CD4-positive, alpha-beta T cell treated with Interleukin-4 for 4 hours (primary cell): ENCODE results near the gene APCDD1.
"Not testable (repeated sequence)": the region's sequence is repeated elsewhere in the genome, so short reads cannot be mapped to it uniquely, and the experiment has no call there.

Experiments used
- DNase-seq: peaks from one replicate; pipeline ENCODE4 v3.0.0-alpha.2; 2020

The APCDD1 gene

DNA sequence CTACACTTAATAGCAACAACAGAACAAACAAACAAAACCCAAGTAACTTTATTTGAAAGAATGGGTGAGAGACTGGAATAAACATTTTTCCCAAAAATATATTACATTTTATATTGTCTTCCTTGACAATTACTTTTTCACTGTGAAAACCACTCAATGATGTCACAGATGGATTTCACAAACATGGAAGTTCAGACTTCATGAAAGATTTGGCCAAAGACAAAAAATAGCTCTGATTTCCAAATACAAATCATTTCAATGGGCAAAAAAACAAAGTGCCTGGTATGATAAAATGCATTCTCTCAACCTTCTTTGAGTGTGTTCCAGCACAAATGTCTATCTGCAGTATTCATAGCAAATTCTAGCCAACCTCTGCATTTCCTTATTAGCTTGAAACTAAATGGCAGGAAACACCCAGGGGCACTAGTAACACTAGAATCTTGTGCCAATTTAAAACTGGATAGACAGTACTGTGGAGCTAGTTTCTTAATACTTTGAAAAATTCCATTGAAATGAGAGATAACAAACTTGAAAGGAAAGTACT is 42.8 kb downstream of the APCDD1 start:
- DNase-seq = no peak

DNA sequence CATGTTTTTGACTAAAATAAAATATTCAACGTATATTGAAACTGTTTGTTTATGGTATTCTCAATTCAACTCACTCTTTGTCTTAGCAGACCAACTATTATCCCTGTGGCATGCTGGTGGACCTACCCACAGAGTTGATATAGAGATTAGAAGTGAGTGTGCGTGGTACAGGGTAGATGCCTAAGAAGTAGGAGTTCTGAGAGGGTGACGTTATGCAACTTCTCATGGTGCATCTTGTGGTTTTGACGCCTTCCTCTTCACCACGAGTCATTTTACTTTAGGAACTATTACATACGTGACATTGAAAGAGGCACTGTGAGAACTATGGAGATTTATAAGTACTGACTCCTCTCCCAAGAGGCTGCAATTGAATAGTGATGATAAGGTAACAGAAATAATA is 44.8 kb downstream of the APCDD1 start:
- DNase-seq = no peak

DNA sequence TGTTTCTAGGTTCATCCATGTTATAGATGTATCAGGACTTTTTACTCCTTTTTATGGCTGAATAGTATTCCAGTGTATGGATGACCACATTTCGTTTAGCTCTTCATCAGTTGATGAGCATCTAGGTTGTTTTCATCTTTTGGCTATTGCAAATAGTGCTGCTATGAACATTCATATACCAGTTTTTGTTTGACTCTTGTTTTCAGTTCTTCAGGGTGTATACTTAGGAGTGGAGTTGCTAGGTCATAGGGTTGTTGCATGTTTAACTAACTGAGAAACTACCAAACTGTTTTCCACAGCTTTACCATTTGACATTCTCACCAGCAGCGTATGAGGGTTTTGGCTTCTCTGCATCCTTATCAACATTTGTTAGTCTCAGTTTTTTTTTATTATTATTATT is 45.6 kb downstream of the APCDD1 start:
- DNase-seq = no peak

DNA sequence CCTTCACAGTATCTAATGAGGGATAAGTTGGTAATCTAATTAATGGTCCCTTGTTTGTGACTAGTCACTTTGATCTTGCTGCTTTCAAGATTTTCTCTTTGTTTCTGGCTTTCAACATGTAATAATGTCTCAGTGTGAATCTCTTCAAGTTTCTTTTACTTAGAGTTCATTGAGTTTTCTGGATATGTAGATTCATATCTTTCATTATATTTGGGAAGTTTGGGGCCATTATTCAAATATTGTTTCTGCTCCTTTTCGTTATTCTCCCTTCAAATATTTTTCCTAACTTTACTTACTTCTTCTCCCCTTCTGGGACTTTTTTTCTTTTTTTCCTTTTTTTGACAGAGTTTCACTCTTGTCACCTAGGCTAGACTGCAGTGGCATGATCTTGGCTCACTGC is 50.3 kb downstream of the APCDD1 start:
- no peak for DNase-seq

DNA sequence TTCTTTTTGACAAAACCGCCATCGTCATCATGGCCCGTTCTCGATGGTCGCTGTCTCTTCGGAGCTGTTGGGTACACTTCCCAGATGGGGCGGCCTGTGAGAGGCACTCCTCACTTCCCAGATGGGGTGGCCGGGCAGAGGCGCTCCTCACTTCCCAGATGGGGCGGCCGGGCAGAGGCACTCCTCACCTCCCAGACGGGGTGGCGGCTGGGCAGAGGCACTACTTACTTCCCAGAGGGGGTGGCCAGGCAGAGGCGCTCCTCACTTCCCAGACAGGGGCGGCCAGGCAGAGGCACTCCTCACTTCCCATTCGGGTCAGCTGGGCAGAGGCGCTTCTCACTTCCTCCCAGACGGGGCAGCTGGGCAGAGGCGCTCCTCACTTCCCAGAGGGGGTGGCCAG is 51.5 kb downstream of the APCDD1 start:
- not testable (repeated sequence) for DNase-seq

DNA sequence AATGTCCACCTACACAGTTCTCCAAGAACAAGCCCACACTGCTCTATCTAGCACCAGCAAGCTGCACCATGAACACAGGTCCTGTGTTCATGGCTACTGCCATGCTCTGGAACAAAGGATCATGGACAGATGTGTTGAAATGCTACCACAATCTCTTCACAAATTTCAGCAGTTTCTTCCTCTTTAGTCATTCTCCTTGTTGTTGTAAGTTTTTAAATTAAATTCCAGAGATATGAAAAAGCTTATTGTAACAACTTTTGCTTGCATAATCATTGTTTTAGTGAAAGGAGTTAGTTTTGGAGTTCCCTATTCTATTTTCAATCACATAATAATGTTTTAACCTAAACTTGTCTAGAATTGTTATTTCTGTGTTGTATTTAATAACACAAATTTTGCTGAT is 54.2 kb downstream of the APCDD1 start:
- no peak for DNase-seq

DNA sequence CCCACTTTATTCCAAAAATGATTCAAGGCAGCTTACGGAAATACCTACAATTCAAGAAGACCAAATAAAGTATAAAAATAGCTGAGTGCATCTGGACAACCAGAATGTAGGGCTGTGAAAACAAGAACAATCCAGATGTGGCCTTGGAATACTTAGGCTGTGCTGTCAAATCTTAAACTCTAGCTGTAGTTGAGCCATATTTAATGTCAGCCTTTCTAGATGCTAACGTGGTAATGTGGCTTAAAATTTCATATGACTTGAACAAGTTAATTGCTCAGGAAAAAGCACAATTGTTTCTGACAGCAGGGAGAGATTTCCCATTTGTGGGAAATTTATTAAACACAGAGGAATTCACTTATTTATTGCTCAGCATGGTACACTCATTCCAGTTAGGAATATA is 56.8 kb downstream of the APCDD1 start:
- no peak for DNase-seq

DNA sequence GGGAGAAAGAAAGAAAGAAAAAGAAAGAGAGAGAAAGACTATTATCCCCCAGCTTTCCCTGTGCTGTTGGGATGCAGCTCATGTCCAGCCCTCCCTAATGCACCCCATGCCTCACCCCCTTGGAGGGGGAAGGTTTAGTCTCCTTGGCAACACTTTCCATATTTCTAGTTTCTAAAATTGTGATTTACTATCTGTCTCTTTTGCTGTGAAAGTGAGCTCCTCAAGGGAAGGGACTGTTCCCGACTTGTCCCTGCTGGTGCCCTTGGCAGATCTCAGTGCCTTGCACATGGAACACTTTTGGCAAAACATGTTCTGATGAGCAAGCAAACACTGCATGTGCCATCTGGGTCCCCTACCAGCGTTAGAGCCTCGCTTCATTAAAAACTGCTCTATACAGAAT is 59.6 kb downstream of the APCDD1 start:
- DNase-seq = no peak

DNA sequence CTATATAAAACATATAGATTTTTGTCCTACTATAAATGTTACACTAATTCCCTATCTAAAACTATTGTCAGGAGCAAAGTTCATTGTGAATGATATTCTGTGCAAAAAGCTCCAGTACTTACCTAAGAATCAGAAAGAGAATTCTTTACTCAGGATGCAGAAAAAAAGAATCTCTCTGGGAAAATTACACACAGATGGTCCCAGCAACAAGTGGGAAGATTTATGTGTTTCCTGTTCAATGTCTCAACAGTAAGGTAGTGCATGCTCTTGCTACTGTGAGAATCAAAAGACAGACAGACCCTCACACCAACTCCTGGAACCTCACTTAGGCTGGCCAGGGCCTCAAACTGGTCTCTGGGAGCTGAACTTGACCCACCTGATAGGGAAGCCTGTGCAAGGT is 60.2 kb downstream of the APCDD1 start:
- DNase-seq = no peak

DNA sequence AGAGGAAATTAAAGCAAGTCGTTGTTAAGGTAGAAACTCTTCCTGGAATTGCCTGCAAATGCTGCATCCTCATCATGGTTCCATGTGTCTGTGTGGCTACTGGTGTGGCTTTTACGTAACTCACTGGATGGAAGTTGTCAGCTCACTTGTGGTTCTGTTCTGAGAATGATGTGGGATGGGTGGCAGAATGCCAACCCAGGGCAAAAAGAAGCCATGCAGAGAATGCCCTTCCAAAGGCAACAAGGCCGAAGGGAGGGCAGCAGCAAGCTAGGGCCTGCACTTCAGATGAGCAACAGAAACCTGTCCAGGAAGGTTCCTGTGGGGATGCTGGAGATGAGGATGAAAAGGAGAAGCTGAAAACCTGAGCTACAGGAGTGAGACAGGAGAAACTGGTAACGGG is 61.0 kb downstream of the APCDD1 start:
- DNase-seq = no peak

DNA sequence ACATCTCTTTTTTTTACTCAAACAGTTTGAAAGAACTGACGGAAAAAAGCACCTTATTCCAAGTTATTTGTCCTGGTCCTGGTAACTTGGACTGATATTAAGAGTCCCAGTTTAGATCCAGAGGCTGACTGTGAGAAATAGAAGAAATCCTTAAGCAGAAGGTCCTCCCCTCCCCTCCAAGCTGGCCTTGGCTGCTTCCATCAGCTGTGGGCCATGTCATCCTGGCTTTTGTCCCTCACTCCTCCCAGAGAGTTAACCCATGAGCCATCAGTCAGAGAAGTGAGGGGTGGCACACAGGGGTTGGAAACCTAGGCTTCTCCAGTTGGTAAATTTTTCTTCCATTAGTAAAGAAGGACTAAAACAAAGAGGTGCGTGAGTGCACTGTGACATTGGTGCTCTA is 61.6 kb downstream of the APCDD1 start:
- no peak for DNase-seq

DNA sequence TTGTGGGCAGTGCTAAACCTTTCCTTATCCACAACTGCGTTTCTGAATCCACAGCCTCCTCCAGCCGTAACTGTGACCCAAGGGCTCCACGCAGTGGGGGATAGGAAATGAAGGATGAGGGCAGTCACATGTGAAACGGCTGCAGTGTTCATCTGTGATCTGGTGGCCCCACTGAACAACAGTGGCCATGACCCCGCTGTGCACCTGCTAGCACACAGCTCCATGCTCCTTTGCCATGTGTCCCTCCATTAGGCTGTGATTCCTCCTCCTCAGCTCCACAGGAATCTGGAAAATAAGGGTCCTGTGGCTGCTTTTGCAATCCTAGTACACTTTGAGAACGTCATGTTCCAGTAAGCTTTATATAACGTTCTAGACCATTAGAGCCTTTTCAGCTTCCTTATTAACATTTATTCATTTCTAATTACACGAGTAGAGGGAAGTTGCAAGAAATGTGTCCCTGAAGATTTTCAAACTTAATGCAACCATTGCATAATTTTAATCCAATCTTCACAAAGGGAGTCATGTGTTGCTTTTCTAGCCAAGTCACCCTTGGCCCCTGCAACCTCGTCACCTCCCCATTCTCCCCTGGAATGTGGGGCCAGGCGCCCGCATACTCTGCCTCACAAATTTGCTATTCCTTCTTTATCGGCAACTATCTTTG is 64.3 kb downstream of the APCDD1 start:
- DNase-seq = no peak

DNA sequence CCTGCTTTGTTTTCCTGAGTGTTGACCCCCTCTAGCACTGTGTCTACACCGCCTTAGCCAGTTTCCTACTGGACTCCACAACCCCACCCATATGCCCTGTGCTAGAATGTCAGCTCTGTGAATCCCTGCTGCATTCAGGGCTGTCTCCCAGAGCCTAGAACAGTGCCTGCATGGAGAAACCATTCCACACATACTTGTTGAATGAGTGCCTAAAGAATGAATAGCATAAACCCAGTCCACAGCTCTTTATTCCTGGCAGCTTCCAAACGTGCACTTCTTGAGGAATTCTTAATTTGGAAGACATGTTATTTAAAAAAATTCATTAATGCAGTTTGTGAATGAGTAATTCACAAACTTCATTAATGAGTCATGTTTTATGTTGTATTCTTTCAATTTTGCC is 64.9 kb downstream of the APCDD1 start:
- no peak for DNase-seq

DNA sequence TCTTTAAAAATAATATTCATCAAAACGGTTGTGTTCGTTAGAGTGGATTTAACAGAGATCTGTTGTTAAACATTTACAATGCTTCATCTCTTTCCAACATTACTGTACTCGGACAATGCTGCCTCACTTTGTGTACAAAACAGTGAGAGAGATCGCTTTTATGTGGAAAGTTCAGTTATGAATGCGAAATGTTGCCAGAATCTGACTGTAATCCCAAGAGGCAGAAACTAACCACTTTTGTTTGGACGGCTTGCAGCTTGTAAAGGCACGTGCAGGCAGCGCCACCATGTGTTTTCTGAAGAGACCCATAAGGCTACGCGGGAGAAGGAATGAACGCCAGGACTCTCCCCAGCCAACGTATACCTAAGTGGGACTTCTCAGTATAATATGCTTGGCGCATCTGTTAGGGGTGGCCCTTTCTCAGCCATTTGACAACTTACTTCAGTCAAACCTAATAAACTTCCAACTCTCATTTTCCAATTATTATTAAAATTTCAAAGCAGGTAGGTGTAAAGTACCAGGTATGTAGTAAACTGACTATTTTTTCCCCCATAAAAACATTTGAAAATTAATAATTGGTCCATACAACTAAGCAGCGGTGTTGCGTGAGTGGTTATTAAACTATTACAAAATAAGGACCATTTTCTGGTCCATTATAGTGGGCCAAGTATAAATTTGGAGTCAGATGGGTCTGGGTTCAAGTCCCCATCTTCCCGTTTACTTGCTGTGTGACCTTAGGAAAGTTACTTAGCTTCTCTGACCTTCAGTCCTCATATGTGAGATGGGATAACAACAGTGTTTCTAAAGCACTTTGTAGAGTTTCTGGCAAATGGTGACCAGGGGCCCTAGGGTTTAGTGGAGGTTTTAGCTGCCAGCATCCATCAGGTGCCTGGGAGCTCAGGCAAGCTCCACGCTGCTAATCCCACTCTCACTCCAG is 65.8 kb downstream of the APCDD1 start:
- DNase-seq = peak; percentile 53

DNA sequence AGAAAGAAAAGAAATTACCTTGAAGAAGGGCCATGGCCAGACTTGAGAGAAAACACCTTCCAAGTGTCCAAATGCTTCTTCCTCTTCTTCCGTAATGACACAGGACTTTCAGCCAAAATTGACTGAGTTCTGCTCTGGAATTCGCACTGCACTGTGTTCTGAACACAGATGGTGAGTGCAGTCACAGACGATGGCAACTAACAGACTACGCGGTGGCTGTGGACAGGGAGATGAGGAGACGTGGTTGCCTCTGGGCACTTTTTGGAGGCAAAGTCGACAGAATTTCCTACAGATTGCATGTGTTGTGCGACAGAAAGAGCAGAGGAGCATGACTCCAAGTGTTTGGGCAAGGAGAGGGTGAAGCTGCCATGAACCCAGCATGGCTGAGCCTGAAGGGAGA is 67.1 kb downstream of the APCDD1 start:
- DNase-seq = no peak

DNA sequence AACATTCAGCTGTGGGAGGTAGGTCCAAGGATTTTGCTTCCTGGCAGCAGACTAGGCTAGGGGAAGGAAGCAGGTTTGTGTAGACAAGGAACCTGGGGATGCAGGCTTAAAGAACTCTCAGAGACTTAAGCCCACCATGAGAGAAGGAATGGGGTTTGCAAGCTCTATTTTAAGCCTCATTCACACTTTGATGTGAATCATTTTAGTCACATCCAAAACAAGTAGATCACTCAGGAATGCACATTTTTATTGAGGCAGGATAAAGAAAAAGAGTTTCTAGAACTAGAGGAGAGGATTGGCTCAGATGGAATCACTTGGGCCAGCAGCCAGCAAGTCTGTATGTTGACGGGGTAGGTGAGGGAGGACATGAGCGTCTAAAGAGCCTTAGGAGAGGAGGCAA is 68.1 kb downstream of the APCDD1 start:
- DNase-seq = no peak

DNA sequence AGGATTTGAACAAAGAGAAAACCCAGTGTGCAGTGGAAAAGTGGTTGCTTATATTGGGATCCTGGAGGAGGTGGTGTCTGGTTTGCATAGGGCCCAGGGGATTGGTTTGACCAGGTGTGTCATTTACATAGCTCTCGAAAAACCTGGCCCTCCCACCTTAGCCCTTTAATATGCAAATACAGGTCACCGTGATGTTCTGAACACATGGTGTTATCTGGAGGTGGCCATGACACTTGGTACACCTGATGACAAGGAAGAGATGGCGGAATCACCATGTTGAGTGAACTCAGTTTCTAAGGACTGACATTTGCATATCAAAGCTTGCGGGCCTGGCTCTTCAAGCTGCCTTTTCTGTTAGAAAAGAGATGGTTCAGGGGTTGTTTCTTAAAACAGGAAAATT is 69.1 kb downstream of the APCDD1 start:
- no peak for DNase-seq

DNA sequence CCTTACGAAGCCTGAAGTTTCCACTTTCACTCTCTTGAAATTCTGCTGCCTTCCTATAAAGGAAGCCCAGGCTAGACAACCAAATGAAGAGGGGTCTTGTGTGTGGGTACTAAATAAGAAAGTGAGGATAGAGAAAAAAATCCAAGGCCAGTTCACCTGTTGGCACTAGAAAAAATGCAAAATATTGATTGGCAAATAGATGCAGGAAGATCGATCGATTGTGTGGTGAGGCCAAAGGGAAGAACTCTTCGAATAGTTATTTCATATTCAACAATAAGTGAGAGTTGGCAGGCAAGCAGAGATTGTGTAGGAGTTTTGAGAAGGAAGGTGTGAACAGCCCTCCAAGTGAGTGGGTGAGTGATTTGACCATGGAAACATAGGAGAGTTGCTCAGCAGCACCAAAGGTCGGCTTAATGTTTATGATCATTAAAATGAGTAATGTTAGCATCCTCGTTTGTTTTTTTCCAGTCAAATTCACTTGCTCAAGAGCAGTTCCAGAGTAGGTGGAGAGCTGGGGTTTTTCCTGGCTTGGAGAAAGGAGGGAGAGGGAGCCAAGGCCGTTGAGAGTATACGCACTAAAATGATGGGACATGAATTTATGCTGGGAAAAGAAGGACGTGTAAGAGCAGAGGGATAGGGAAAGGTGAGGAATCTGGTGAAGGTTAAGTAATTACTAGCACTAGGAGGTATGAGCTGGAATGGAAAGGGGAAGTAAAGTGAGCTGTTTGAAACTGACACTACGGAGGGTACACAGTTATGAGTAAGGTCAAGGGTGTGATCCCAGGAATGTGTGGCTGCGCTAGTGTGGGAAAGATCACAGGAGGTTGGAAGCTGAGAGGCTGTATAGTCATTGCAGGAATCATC is 70.3 kb downstream of the APCDD1 start:
- DNase-seq = no peak

DNA sequence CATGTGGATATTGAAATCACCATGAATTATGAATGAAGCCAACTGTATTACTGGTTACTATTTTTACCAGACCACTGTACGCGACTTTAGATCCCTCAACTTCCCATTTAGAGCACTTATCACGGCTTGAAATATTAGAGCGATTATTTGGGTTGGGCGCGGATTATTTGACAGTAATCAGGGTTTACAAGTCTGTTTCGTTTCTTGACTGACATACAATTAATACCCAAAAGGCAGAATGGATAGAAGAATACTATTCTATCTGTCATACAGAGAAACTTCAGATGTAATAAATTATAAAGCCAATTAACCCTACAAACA is 70.9 kb downstream of the APCDD1 start:
- no peak for DNase-seq

DNA sequence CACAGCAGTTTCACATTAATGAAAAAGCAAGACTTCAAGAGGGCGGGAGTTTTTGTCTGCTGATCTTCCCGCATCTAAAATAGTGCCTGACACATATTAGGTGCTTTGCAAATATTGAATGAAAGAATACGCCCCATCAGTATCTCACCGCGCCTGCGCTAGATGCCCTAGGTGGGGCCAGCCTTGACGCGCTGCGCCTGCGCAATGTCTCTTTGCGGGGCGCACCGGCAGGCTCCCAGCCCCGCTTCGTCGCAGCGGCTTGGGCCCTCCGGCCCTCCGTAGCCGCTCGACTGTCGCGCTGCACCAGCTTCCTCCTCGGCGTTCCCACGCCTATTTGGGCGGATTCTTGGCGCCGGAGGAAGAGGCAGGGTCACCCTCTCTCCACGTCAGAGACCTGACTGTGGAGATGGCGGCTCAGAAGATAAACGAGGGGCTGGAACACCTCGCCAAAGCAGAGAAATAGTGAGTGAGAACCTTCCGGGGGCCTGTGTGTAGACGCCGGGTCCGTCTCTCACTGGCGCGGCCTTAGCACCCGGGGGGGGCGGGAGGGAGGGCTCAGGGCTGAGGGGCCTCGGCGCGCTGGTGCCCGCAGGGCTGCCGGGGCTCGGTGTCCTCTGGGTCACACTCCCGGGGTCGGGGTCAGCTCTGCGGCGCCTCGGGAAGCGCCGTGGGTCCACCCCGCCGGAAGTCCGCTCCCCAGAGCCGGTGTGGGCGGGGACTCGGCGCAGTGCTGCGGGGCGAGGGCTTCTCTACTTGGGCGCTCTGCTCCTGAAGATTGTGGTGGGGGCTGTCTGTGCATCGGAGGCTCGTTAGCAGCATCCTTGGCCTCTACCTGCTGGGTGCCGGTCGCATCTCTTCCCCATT is 71.5 kb downstream of the APCDD1 start, which contains the start of gene NAPG:
NAPG (plus strand) TSS at position 331 of the 864 bp plus-strand sequence; CDS start at position 407, 76 bp downstream.
- peak; percentile 93 for DNase-seq

DNA sequence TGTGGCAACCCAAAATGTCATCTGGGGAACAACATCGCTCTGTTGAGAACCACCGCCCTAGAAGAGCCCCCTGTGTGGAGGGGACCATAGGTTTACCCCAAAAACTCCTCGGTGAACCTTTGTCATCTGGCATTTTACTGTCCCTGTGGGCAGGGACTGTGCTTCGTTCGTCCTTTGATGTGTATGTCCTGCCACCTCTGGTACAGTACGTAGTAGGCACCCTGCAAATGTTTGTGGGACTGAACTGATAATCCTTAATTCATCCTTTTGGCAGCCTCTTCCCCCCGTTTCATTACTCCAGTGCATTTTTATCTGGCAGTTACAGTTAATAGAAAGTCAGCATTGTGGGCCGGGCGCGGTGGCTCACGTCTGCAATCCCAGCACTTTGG is 72.1 kb downstream of the APCDD1 start:
- DNase-seq = no peak

DNA sequence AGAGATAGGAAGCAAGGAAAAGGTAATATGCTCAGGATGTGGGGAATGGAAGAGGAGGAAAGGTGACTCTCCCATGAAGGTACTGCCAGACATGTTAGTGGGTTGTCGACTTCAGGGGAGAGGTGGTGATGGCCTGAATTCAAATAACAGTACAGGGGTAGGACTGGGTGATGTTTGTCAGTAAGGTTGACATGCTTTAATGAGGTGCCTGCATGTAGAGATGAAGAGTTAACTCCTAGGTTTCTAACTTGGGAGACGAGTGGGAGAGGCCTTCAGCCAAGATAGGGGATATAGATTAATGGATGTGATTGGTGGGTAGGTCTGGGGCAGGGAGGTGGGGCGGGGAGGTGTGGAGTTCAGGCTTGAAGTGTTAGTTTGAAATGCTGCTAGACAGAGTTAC is 74.0 kb downstream of the APCDD1 start:
- DNase-seq = no peak
